OCI-M1 (cell line): Measurements from ENCODE around the gene OPALIN.

Experiments
- DNase-seq: peaks from one replicate; lab custom pipeline; 2025; lab: John Stamatoyannopoulos, UW

The OPALIN gene

GRCh38 chr10:96358851-96359540 lies at the start of gene OPALIN:
Gene OPALIN, minus strand, starts transcription at chr10:96359002. Its CDS starts 106 bp downstream, at chr10:96358896.
- DNase-seq, result no peak

DNA sequence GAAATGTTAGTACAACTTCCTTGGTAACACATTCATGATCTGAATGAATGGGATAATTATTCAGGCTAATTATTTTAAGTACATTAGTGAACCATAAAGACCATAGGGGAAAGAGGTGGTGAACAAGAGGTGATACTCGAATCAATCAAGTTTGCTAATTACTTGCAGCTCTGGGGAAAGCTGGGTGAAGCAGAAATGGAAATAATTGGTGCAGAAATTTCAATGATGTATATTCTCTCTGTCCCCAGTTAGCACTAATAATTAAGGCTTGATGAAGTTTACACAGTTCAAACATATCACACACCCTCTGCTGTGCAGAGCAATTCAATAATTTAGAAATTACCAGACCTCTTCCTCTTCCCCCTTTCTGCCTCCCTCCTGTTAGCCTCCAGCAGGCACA lies 49.4 kb upstream of the OPALIN start:
- DNase-seq, result no peak

DNA sequence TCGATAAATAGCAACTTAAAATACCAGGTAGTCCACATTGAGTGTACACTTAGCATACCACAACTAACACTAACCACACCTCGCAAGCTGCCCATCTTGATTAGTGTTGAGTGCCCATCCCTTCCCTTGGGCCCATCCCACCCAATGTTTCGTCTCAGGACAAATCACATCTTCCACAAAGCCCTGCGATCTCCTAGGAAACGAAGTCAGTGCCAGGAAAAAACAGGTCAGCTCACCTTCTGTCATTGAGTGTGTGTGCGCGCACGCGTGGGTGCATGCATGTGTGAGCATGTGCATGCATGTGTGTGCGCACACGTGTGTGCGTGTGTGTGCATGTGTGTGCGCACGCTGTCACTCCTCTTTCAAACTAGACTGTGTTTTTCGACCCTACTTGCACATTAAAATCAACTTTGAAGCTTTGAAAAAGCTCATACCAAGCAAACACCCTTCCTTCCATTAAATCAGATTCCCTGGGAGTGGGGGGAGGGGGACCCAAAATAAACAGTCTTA lies 48.8 kb upstream of the OPALIN start:
- no peak for DNase-seq

DNA sequence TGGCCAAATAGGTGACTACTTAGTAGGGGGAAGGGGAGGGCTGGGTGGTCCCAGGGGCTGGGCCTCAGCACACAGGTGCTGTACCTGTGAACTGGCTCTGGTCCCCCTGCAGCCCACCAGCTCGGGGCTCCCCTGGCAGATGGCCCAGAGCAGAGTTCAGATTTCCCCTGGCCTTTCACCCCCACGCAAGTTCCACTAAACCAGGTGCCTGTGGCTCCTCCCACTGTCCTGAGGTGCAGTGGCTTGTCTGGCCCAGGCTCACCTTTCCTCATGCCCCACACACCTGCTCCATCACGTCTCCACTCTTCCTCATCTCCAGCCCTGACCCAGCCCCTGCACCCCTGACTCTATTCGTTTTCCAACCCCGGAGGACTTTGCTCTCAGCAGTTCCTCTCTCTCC lies 47.3 kb upstream of the OPALIN start:
- no peak for DNase-seq

- DNase-seq, result peak; percentile 17
These were observed 43.9 kb upstream of the OPALIN start for GRCh38 chr10:96402417-96403305.

DNA sequence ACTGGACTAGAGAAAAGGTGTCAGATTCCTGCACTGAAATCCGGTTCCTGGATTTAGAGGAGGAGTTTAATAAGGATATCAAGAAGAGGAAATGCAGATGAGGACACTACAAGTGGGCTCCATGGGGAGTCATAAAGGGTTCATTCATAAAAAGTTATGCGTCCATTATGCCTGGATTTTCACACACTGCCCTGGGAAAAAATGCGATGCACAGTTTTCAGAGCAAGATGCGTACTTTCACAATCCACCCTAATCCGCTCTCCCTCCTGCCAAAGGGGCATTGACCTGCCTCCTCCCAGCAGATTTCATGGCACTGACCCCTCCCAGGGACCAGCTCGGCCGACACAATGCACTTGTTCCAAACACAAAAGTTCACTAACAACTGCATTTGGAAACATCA lies 42.2 kb upstream of the OPALIN start:
- no peak for DNase-seq

DNA sequence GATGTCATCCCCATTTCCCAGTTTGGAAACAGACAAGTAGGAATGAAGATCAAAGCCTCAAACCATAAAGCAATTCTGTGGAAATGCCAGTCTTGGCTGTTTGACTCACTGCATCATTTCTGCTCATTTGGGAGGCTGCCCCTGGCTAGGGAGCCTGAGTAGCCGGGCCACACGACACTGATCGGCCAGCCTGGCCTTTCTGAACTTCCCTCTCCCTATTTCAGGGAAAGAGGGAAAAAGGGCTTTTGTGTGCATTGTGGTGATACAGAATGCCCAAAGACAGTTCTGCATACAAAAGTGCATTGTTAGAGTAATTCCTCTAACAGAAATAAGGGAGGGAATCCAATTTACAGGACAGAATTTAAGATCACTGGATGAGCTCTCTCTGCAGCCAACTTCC lies 41.7 kb upstream of the OPALIN start:
- no peak for DNase-seq

- DNase-seq, result no peak
These were observed 39.1 kb upstream of the OPALIN start for GRCh38 chr10:96397902-96398301.

GRCh38 chr10:96395931-96396877 lies 37.4 kb upstream of the OPALIN start:
- DNase-seq, result peak; percentile 84

GRCh38 chr10:96390460-96390864 lies 31.7 kb upstream of the OPALIN start:
- no peak for DNase-seq

- no peak for DNase-seq
These were observed 31.0 kb upstream of the OPALIN start for GRCh38 chr10:96389785-96390184.

DNA sequence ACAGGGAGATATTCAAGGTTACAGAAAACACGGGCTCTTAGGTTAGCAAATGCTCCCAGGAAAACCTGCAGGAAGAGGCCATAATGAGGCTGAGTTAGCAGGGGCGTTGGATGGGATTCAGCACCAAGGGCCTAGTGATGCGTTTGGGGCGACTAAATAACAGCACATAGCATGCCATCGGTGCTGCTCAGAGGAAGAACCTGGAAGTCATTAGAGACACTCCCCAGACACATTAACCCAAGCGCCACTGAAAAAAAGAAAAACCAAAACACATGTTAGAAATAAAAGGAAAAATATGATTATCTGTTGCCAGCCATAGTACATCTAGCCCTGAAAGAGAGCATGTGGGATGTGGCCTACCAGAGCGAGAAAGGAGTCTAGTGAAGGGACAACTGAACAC lies 28.8 kb upstream of the OPALIN start:
- no peak for DNase-seq

DNA sequence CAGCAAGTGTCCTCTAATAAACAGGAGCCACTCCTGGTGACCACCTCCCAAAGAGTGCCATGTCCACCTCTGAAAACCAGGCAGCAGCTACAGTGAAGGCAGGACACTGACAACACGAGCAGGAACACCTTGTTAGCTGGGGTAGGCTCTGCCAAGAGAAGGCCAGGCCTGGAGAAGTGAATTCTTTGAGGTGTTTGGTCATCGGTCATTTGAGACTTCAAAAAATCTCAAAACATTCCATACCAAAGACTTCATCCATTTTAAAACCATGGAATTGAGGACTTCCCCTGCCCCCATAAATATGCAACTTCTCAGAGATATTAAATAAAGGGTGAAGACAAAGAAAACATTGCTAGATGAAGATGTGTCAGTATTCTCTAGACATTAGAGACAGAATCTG lies 28.4 kb upstream of the OPALIN start:
- DNase-seq, result no peak

- DNase-seq, result no peak
These were observed 25.7 kb upstream of the OPALIN start for GRCh38 chr10:96384506-96384905.

- DNase-seq, result no peak
These were observed 22.0 kb upstream of the OPALIN start for GRCh38 chr10:96380821-96381220.

GRCh38 chr10:96379758-96380157 lies 21.0 kb upstream of the OPALIN start:
- no peak for DNase-seq

DNA sequence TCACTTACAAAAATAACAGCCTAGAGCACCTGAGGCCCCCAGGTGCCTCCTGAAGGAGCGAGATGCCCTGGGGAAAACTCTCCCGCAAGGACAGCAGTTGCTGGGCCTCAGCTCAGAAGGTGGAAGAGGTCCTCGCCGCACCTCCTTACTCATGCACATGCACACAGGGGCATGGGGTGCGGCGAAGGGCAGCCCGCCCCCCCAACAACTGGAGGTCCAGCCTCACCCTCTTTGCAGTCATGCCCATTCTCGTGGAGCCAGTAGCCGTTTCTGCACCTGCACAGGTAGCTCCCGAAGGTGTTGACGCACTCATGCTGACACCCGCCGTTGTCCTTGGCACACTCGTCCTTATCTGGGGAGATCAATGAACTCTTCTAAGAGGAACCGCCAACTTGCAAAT lies 19.9 kb upstream of the OPALIN start:
- no peak for DNase-seq

GRCh38 chr10:96377816-96378294 lies 19.1 kb upstream of the OPALIN start:
- DNase-seq, result no peak

DNA sequence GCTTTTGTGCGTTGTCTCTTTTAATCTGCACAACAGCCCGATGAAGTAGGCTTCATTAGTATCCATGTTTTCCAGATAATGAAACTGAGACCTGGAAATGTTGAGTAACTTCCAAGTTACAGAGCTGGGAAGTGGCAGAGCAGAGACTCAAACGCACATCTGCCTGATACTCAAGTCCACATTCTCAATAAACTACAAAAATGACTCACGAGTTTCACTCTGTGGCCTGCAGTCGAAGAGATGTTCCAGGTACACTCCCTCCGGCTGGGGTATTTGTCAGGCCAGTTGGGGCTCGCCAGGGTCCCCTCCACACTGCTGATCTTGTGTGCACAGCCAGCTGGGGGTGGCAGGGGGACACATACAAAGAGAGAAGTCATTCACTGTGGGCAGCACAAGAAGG lies 17.7 kb upstream of the OPALIN start:
- no peak for DNase-seq

- DNase-seq, result peak; percentile 95
These were observed 16.4 kb upstream of the OPALIN start for GRCh38 chr10:96374985-96375830.

GRCh38 chr10:96374639-96374984 lies 15.8 kb upstream of the OPALIN start:
- no peak for DNase-seq
